ENCODE data around the gene ENOSF1.

- TF ChIP-seq TAF1 (IDR thresholded peaks at IDR 0.05; ENCODE audit: borderline replicate concordance, low read depth, low read length) (no peak), POLR2A (IDR thresholded peaks at IDR 0.05; ENCODE audit: low read depth, low read length) (no peak), POLR2AphosphoS5 (IDR thresholded peaks at IDR 0.05; ENCODE audit: low read depth, low read length) (no peak)
Observed at GRCh38 chr18:641224-641623, 71.2 kb downstream of the ENOSF1 start.

Data from GM12892 (cell line).